Progenitor cell of endocrine pancreas (in vitro differentiated cells): ENCODE measurements around the gene DOCK1. TPM values are rescaled to one million over a fixed set of nuclear protein-coding genes. Genes with fewer than 3 reads are reported as not detected.
"Not testable (repeated sequence)": the region's sequence is repeated elsewhere in the genome, so short reads cannot be mapped to it uniquely, and the experiment has no call there.

Source experiments
- DNase-seq: peaks from one replicate; pipeline ENCODE4 v3.0.0; 2021; ENCODE audit warnings: low spot score; ENCODE audit not compliant: unreplicated experiment
- H3K27ac Mint-ChIP-seq: 2 replicates; pipeline ENCODE4 v1.8.0; 2021; ENCODE audit warnings: mild to moderate bottlenecking, moderate library complexity, mixed read lengths
- H3K27me3 Mint-ChIP-seq: 2 replicates; pipeline ENCODE4 v1.8.0; 2021; ENCODE audit warnings: mixed read lengths
- H3K36me3 Mint-ChIP-seq: 2 replicates; pipeline ENCODE4 v1.8.0; 2022; ENCODE audit warnings: mixed read lengths; ENCODE audit not compliant: insufficient read depth
- H3K4me1 Mint-ChIP-seq: 2 replicates; pipeline ENCODE4 v1.8.0; 2021; ENCODE audit warnings: low read depth, mixed read lengths
- H3K4me3 Mint-ChIP-seq: 2 replicates; pipeline ENCODE4 v1.8.0; 2021; ENCODE audit warnings: low read depth, mild to moderate bottlenecking, moderate library complexity, mixed read lengths
- H3K9me3 Mint-ChIP-seq: 2 replicates; pipeline ENCODE4 v1.8.0; 2021; ENCODE audit warnings: low read depth, mixed read lengths
- CTCF ChIP-seq: fragments of 200-600 bp; sonication (generic); IDR thresholded peaks from one replicate; pipeline ENCODE4 v1.5.0; 2021; ENCODE audit warnings: antibody characterized with exemption, mild to moderate bottlenecking; ENCODE audit not compliant: unreplicated experiment
- total RNA-seq: library from RNA; stranded (reverse); gene quantifications from 2 replicates; pipeline ENCODE4 v1.2.1, GENCODE V29; 2021

Gene DOCK1
- total RNA-seq, 1 donor from 2014 or later, result 77.8 TPM

GRCh38 chr10:127308031-127308430 is 402.8 kb downstream of the DOCK1 start:
- H3K9me3 Mint-ChIP-seq, result no peaks in the 10 kb centered on the region
- no peak for DNase-seq
- peaks cover 4% of the 10 kb centered on the region for H3K4me1 Mint-ChIP-seq
- H3K4me3 Mint-ChIP-seq, result no peak overlapping the region
- peaks cover 1% of the 10 kb centered on the region for H3K36me3 Mint-ChIP-seq
- no peak overlapping the region for H3K27ac Mint-ChIP-seq
- no peaks in the 10 kb centered on the region for H3K27me3 Mint-ChIP-seq
- no peak for TF ChIP-seq CTCF

- H3K27me3 Mint-ChIP-seq, H3K9me3 Mint-ChIP-seq, H3K36me3 Mint-ChIP-seq, DNase-seq, H3K27ac Mint-ChIP-seq, H3K4me1 Mint-ChIP-seq, H3K4me3 Mint-ChIP-seq: not testable (repeated sequence)
Measured at GRCh38 chr10:127309619-127310018, 404.4 kb downstream of the DOCK1 start.

GRCh38 chr10:127310430-127310829 is 405.2 kb downstream of the DOCK1 start:
- DNase-seq, result no peak
- H3K4me1 Mint-ChIP-seq, result peaks cover 4% of the 10 kb centered on the region
- H3K4me3 Mint-ChIP-seq, result no peak overlapping the region
- no peaks in the 10 kb centered on the region for H3K9me3 Mint-ChIP-seq
- peaks cover 1% of the 10 kb centered on the region for H3K36me3 Mint-ChIP-seq
- H3K27ac Mint-ChIP-seq, result no peak overlapping the region
- no peaks in the 10 kb centered on the region for H3K27me3 Mint-ChIP-seq
- TF ChIP-seq CTCF, result no peak

- Mint-ChIP-seq H3K27ac (no peak overlapping the region), H3K4me3 (no peak overlapping the region), H3K4me1 (peaks cover 4% of the 10 kb centered on the region), H3K27me3 (no peaks in the 10 kb centered on the region), H3K36me3 (peaks cover 1% of the 10 kb centered on the region), H3K9me3 (no peaks in the 10 kb centered on the region)
- DNase-seq, result no peak
- no peak for TF ChIP-seq CTCF
Measured at GRCh38 chr10:127310923-127311322, 405.7 kb downstream of the DOCK1 start.

GRCh38 chr10:127313996-127314700 is 408.9 kb downstream of the DOCK1 start:
- Mint-ChIP-seq H3K27me3 (no peaks in the 10 kb centered on the region), H3K4me1 (peaks cover 4% of the 10 kb centered on the region), H3K9me3 (no peaks in the 10 kb centered on the region), H3K27ac (no peak overlapping the region), H3K4me3 (no peak overlapping the region), H3K36me3 (no peaks in the 10 kb centered on the region)
- TF ChIP-seq CTCF, result no peak
- no peak for DNase-seq

GRCh38 chr10:127314797-127315196 is 409.6 kb downstream of the DOCK1 start:
- TF ChIP-seq CTCF, result no peak
- H3K4me1 Mint-ChIP-seq, result peaks cover 4% of the 10 kb centered on the region
- no peak for DNase-seq
- no peaks in the 10 kb centered on the region for H3K36me3 Mint-ChIP-seq
- H3K27me3 Mint-ChIP-seq, result no peaks in the 10 kb centered on the region
- no peak overlapping the region for H3K4me3 Mint-ChIP-seq
- H3K27ac Mint-ChIP-seq, result peak overlapping the region; percentile 59
- no peaks in the 10 kb centered on the region for H3K9me3 Mint-ChIP-seq
